ENCODE results near the gene SLC6A18. TPM values are rescaled to one million over a fixed set of nuclear protein-coding genes. Genes with fewer than 3 reads are reported as not detected.

The SLC6A18 gene
- total and polyA plus RNA-seq, 9 of the 15 experiments (the other 6 are each of a cell fraction or from before 2014, with no cell fraction given) = not detected

- no peak for TF ChIP-seq ZKSCAN3 (CRISPR knock-in tag; IDR thresholded peaks at IDR 0.05)
Observed at GRCh38 chr5:1182360-1182632, 42.9 kb upstream of the SLC6A18 start (continued).

- ATAC-seq (peak; percentile 14), DNase-seq (ENCODE audit: extremely low read depth in 1 of 4, low spot score in 3 of 4) (peak; percentile 29 to 64 (median 32)), FAIRE-seq (peak; percentile 46)
- Histone ChIP-seq H3K4me1 (replicated peaks in 1 of 2; ENCODE audit: control insufficient read depth in 2 of 2, insufficient read depth in 2 of 2, low read length in 2 of 2) (peaks cover 51 to 96% of the 10 kb centered on the region in 2 experiments), H3K27me3 (ENCODE audit: control insufficient read depth in 2 of 2, insufficient read depth in 2 of 2, low read length in 2 of 2) (no peaks in the 10 kb centered on the region), H3K4me3 (no peak overlapping the region), H3K27ac (ENCODE audit: extremely low read depth, low read depth, low read length) (peak overlapping the region; percentile 11; the same call in 1 of the 3 replicates), H3K9me3 (replicated peaks; ENCODE audit: control insufficient read depth, insufficient read depth, low read depth, low read length) (no peaks in the 10 kb centered on the region), H2AFZ (ENCODE audit: low read depth, low read length) (peak overlapping the region; percentile 64), H3K36me3 (ENCODE audit: control insufficient read depth, insufficient read depth, low read length) (no peaks in the 10 kb centered on the region), H3K4me2 (ENCODE audit: insufficient read depth, low read length) (peak overlapping the region; percentile 60; the same call in 1 of the 2 replicates), H3K9me1 (ENCODE audit: control insufficient read depth, insufficient read depth, low read length) (no peaks in the 10 kb centered on the region), H3K9ac (ENCODE audit: insufficient read depth in 1 of 2, low read depth in 2 of 2, low read length in 2 of 2) (peak overlapping the region; percentile 8 to 39; a peak in 3 of 4 replicates), H3K79me2 (ENCODE audit: control insufficient read depth, insufficient read depth, low read length) (no peaks in the 10 kb centered on the region), H4K20me1 (replicated peaks; ENCODE audit: control insufficient read depth, insufficient read depth, low read length) (no peaks in the 10 kb centered on the region)
- intact Hi-C loops (cut with micrococcal nuclease) (no loop called here), in situ Hi-C loops (cut with MboI) (no loop called here)
- WGBS (ENCODE audit: insufficient coverage, low coverage, missing lambda C conversion rate) = 20% methylated on average over 31 of the region's 31 CpGs
- CTCF ChIA-PET (ENCODE audit: low intra/inter-chr PET ratio) = no interaction called here
- POLR2A ChIA-PET = interaction anchor here (0.6 to 0.9 kb wide), 4 partner anchors 11 to 320 kb away, joined by 3 to 4 read pairs (median 3); no protein-coding TSS in a partner anchor
- BruUV-seq (replicated peaks) = no TSS peak
- TF ChIP-seq ZBTB2 (IDR thresholded peaks at IDR 0.05) = no peak
- no peak for TF ChIP-seq KLF1 (tag; IDR thresholded peaks at IDR 0.05)
- no peak for TF ChIP-seq FUS (optimal IDR thresholded peaks at IDR 0.05; ENCODE audit: low read depth, low read length)
- TF ChIP-seq FOXA1 (IDR thresholded peaks at IDR 0.05; ENCODE audit: borderline replicate concordance) = no peak
- no peak for TF ChIP-seq GTF3C2 (IDR thresholded peaks at IDR 0.05; ENCODE audit: borderline replicate concordance, extremely low read depth, insufficient read length)
- TF ChIP-seq ZNF445 (CRISPR knock-in tag; IDR thresholded peaks at IDR 0.05; ENCODE audit: low read depth) = no peak
- 0 out of 2 replicates have a peak, but pooled peaks have one; percentile 4 for TF ChIP-seq BHLHE40 (IDR thresholded peaks at IDR 0.05; ENCODE audit: low read length)
- TF ChIP-seq PCBP1 (IDR thresholded peaks at IDR 0.05; ENCODE audit: low read depth, low read length, poor library complexity, severe bottlenecking) = no peak
- no peak for TF ChIP-seq NCOR1 (IDR thresholded peaks at IDR 0.05)
- no peak for TF ChIP-seq ZC3H11A (IDR thresholded peaks at IDR 0.05; ENCODE audit: low read depth, low read length)
- no peak for TF ChIP-seq DDX20 (tag; IDR thresholded peaks at IDR 0.05; ENCODE audit: low read depth)
- no peak for TF ChIP-seq MAX (CRISPR knock-in tag; IDR thresholded peaks at IDR 0.05)
- no peak for TF ChIP-seq PURB (CRISPR knock-in tag; IDR thresholded peaks at IDR 0.05; ENCODE audit: low read depth)
- TF ChIP-seq HDAC1 (IDR thresholded peaks at IDR 0.05) = no peak
Observed at GRCh38 chr5:1182633-1183423, 42.4 kb upstream of the SLC6A18 start.

Measured in K562 (cell line).